Naive thymus-derived CD4-positive, alpha-beta T cell (primary cell): ENCODE measurements around the gene RAB11A. TPM values are rescaled to one million over a fixed set of nuclear protein-coding genes. Genes with fewer than 3 reads are reported as not detected.

ENCODE experiments used
- ATAC-seq: fragments of 150-1000 bp; cut with Tn5 transposase; 2 replicates; pipeline ENCODE4 v1.10.0; 2021; ENCODE audit warnings: mild to moderate bottlenecking, moderate library complexity
- CTCF ChIA-PET: fragments of 350-600 bp; sonication (Branson Sonifier 250); formaldehyde crosslinking; loops from one replicate; lab custom pipeline; 2021; ENCODE audit warnings: antibody characterized with exemption; lab: Charles Lee
- POLR2A ChIA-PET: fragments of 350-600 bp; sonication (Branson Sonifier 250); formaldehyde crosslinking; loops from one replicate; lab custom pipeline; 2021; ENCODE audit warnings: antibody characterized with exemption, inconsistent platforms; lab: Charles Lee
- DNase-seq, 9 donors: peaks; one replicate each; pipeline versions ENCODE4 v3.0.0 to v3.0.0-alpha.2; 2020 to 2022; ENCODE audit warnings: mixed read lengths in 1 of 9
- H3K27ac ChIP-seq: one replicate; pipeline ENCODE4 v1.7.0; 2013; ENCODE audit warnings: mild to moderate bottlenecking, low read depth, low read length, moderate library complexity
- H3K27me3 ChIP-seq, 2 donors: one replicate each; pipeline ENCODE4 v1.7.0; 2013; ENCODE audit warnings: low read length in 2 of 2, mild to moderate bottlenecking in 2 of 2, moderate library complexity in 2 of 2; ENCODE audit not compliant: control insufficient read depth in 2 of 2, insufficient read depth in 2 of 2
- H3K36me3 ChIP-seq, 3 experiments: 1 replicate in 2 of 3; 2 replicates in 1 of 3; pipeline ENCODE4 v1.7.0; 2013; ENCODE audit warnings: low read length in 3 of 3, mild to moderate bottlenecking in 3 of 3, moderate library complexity in 1 of 3; ENCODE audit not compliant: insufficient read depth in 3 of 3, control insufficient read depth in 2 of 3
- H3K4me1 ChIP-seq, 2 donors: one replicate each; pipeline ENCODE4 v1.7.0; 2013; ENCODE audit warnings: low read length in 2 of 2, mild to moderate bottlenecking in 2 of 2, moderate library complexity in 1 of 2; ENCODE audit not compliant: control insufficient read depth in 2 of 2, insufficient read depth in 2 of 2
- H3K4me3 ChIP-seq: 2 replicates; pipeline ENCODE4 v1.7.0; 2013; ENCODE audit warnings: mild to moderate bottlenecking, low read length
- H3K9me3 ChIP-seq, 3 experiments: 1 replicate in 2 of 3; 2 replicates in 1 of 3; pipeline ENCODE4 v1.7.0; 2013; ENCODE audit warnings: low read length in 3 of 3; ENCODE audit not compliant: control insufficient read depth in 2 of 3
- H3K27ac Mint-ChIP-seq, 9 donors: one replicate each; pipeline ENCODE4 v1.8.0; 2020 to 2022; ENCODE audit warnings: mixed read lengths in 9 of 9, mild to moderate bottlenecking in 8 of 9, moderate library complexity in 5 of 9, inconsistent platforms in 2 of 9
- H3K27me3 Mint-ChIP-seq, 5 donors: one replicate each; pipeline ENCODE4 v1.8.0; 2021 to 2022; ENCODE audit warnings: mixed read lengths in 5 of 5, mild to moderate bottlenecking in 1 of 5
- H3K36me3 Mint-ChIP-seq, 5 donors: one replicate each; pipeline ENCODE4 v1.8.0; 2020 to 2022; ENCODE audit warnings: mixed read lengths in 5 of 5, mild to moderate bottlenecking in 3 of 5, inconsistent platforms in 1 of 5
- H3K4me1 Mint-ChIP-seq, 7 donors: one replicate each; pipeline ENCODE4 v1.8.0; 2020 to 2022; ENCODE audit warnings: mixed read lengths in 7 of 7, mild to moderate bottlenecking in 3 of 7, inconsistent platforms in 1 of 7
- H3K4me3 Mint-ChIP-seq, 10 donors: one replicate each; pipeline ENCODE4 v1.8.0; 2020 to 2022; ENCODE audit warnings: mild to moderate bottlenecking in 10 of 10, mixed read lengths in 10 of 10, moderate library complexity in 6 of 10, inconsistent platforms in 2 of 10
- H3K9me3 Mint-ChIP-seq, 11 donors: one replicate each; pipeline ENCODE4 v1.8.0; 2020 to 2022; ENCODE audit warnings: mixed read lengths in 11 of 11, mild to moderate bottlenecking in 4 of 11, inconsistent platforms in 1 of 11, moderate library complexity in 1 of 11
- intact Hi-C, 2 donors: fragments of 100-400 bp; cut with micrococcal nuclease; formaldehyde crosslinking; loops; one replicate each; pipeline ENCODE4 v1.15.1; 2023
- polyA plus RNA-seq, 2 donors: library from polyadenylated mRNA; unstranded; fragments of 300-500 nt; fragmentation: Illumina TruSeq; gene quantifications; one replicate each; pipeline ENCODE4 v1.2.3, GENCODE V29; 2021
- total RNA-seq, 6 experiments: library from RNA in 5 of 6; stranded (reverse) in 5 of 6; gene quantifications; 1 replicate in 5 of 6; 2 replicates in 1 of 6; pipeline ENCODE4 v1.2.3 and lab custom pipeline; 2021 to 2026

RAB11A gene
- total and polyA plus RNA-seq, 7 experiments from 2014 or later, result 80.9 to 224 (median 112) TPM

DNA sequence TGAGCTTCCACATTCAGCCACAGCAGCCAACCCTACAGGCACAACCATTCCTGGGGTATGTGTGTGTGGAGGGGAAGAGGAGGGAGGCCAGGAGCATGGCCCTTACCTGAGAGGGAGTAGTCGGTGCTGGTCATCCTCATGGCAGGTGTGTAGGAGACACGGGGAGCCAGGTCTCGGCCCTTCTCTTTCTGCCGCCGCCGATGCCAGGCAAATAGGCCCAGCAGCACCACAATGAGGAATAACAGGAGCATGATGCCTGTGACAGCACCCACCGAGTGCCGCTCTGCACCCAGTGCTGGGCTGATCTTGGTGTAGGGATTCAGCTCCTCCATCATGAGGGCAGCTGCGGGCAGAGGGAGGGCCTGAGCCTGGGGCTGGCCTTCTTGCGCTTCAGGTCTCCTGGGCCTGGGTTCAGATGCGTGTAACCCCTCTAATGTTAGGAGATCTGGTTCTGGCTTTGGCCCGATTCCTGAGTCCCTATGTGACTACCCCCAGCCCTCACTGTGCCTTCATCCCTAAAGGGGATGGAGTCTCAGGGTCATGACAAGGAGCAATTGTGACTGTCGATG is 44.4 kb downstream of the RAB11A start:
- intact Hi-C loops, result no loop called here
- H3K36me3 ChIP-seq, result peaks cover 0 to 19% (median 0%) of the 10 kb centered on the region in 3 experiments
- Mint-ChIP-seq H3K27ac (no peak overlapping the region), H3K9me3 (no peaks in the 10 kb centered on the region), H3K4me3 (no peak overlapping the region), H3K4me1 (peaks cover 0 to 36% (median 6%) of the 10 kb centered on the region in 7 donors), H3K27me3 (no peaks in the 10 kb centered on the region), H3K36me3 (peaks cover 0 to 20% (median 4%) of the 10 kb centered on the region in 5 donors)
- no peaks in the 10 kb centered on the region for H3K27me3 ChIP-seq
- no peak overlapping the region for H3K27ac ChIP-seq
- ChIA-PET CTCF (interaction anchor here (0.6 kb wide), 1 partner anchor 165 kb away, joined by 3 read pairs; no protein-coding TSS in a partner anchor), POLR2A (no interaction called here)
- DNase-seq (no peak), ATAC-seq (no peak)
- no peaks in the 10 kb centered on the region for H3K4me1 ChIP-seq
- H3K9me3 ChIP-seq, result no peaks in the 10 kb centered on the region
- H3K4me3 ChIP-seq, result no peak overlapping the region

DNA sequence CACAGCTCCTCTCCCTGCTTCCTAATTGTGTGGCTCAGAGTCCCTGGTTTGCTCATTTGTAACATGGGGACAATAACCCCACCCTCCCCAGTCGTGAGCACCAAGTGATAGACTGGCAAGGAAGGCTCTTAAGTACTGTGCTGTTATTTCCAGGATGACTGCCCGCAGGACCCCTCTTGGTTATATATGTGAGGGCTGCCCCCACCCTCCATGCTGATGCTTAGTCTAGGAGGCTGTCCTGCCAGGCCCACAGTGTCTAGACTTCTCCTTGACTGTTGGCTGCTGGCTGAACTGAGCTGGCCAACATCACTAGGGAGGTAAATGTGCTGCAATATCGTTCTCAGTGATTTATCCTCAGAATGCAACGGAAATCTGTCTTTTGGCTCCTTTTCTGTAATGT is 45.1 kb downstream of the RAB11A start:
- H3K9me3 ChIP-seq, result no peaks in the 10 kb centered on the region
- H3K4me1 ChIP-seq, result no peaks in the 10 kb centered on the region
- peaks cover 0 to 19% (median 0%) of the 10 kb centered on the region in 3 experiments for H3K36me3 ChIP-seq
- CTCF ChIA-PET, result interaction anchor here (0.6 to 1.4 kb wide), 2 partner anchors 11 to 166 kb away, joined by 3 read pairs; no protein-coding TSS in a partner anchor
- no peak overlapping the region for H3K27ac ChIP-seq
- intact Hi-C loops, result no loop called here
- ATAC-seq (no peak), DNase-seq (no peak)
- H3K27me3 Mint-ChIP-seq, result no peaks in the 10 kb centered on the region
- H3K4me1 Mint-ChIP-seq, result peaks cover 0 to 40% (median 6%) of the 10 kb centered on the region in 7 donors
- POLR2A ChIA-PET, result no interaction called here
- H3K27me3 ChIP-seq, result no peaks in the 10 kb centered on the region
- no peak overlapping the region for H3K27ac Mint-ChIP-seq
- no peaks in the 10 kb centered on the region for H3K9me3 Mint-ChIP-seq
- no peak overlapping the region for H3K4me3 ChIP-seq
- no peak overlapping the region for H3K4me3 Mint-ChIP-seq
- H3K36me3 Mint-ChIP-seq, result peaks cover 0 to 23% (median 4%) of the 10 kb centered on the region in 5 donors

DNA sequence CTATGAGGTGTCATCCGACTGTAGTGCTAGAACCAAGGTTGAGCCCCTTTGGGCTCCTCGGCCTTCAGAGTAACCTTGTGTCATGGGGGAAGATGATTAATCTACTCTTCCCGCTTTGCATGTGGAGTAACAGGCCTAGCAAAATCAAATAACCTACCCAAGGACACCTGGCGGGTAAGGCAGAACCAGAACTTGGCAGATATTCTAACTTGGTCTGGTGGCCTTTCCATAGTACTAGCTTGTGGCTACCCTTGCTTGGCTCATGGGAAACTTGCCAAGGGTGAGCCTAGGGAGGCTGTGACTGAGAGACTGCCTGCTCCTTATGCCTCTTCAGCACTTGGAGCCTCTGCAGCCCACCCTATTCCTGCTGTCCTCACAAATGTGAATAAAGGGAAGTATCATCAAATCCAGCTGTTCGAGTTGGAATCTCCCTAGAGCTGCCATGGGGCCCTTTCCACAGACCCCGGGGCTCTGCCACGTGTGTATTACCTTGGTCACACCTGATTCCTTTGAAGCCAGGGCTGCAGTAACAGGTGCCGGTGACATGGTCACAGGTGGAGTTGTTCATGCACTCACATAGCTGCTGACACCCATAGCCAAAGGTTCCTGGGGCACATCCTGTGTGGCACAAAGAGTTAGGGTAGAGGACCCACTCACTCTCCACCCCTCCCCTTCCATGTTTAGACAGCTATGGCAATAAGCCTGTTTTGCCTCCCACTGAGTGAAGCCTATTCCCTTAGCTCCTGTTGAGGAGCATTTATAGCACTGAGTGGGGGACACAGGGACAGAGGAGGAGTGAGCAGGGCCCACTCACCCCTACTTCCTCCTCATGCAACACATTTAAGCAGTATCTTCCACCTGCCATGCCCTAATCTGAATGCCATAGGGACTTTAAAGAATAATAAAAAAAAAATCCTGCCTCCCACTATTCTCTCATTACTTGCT is 46.0 kb downstream of the RAB11A start:
- no peak for ATAC-seq
- no peaks in the 10 kb centered on the region for H3K9me3 Mint-ChIP-seq
- POLR2A ChIA-PET, result no interaction called here

DNA sequence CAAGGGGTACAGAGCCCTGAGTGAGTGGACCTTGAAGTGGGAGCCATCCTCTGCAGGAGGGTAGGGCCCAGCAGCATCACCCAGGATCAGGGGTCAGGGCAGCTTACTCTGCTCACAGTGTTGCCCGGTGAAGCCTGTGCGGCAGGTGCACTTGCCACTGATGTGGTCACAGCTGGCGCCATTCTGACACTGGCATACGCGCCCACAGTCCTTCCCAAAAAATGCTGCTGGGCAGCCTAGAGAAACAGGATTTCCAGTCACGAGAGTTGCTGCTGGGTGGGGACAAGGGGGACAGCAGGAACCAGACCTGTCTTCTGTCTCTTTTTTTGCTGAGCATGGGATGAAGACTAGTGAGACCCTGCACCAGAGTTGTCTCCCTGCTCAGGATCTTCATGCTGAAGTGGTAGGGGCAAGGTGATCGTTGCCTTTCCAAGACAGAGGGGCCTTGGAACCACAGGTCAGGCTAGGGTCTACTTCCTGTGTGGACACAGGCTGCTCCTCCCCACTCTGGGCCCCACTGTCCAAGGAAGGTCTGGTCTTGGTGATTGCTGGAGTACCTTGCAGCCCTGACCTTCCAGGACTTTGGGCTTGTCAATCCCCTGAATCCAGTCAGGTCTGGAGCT is 46.9 kb downstream of the RAB11A start:
- Mint-ChIP-seq H3K4me1 (peaks cover 0 to 44% (median 6%) of the 10 kb centered on the region in 7 donors), H3K27me3 (no peaks in the 10 kb centered on the region), H3K9me3 (no peaks in the 10 kb centered on the region), H3K4me3 (peak overlapping the region in 2 of 10 donors; percentile 46 to 56), H3K27ac (peak overlapping the region in 2 of 9 donors; percentile 12 to 86), H3K36me3 (peaks cover 0 to 20% (median under 1%) of the 10 kb centered on the region in 5 donors)
- ChIA-PET POLR2A (no interaction called here), CTCF (interaction anchor here (1.4 kb wide), 1 partner anchor 9 kb away, joined by 3 read pairs; no protein-coding TSS in a partner anchor)
- Histone ChIP-seq H3K4me1 (no peaks in the 10 kb centered on the region), H3K9me3 (no peaks in the 10 kb centered on the region), H3K4me3 (no peak overlapping the region), H3K36me3 (peaks cover 0 to 4% (median 0%) of the 10 kb centered on the region in 3 experiments), H3K27me3 (no peaks in the 10 kb centered on the region), H3K27ac (no peak overlapping the region)
- intact Hi-C loops, result loop anchor here in 1 of 2 donors (2.0 kb wide), 1 partner anchor 47 kb away; the partner anchor contains the start of gene RAB11A
- DNase-seq (no peak), ATAC-seq (no peak)

More for the DNA sequence above, 46.0 kb downstream of the RAB11A start:
- Histone ChIP-seq H3K4me1 (no peaks in the 10 kb centered on the region), H3K4me3 (no peak overlapping the region), H3K27ac (no peak overlapping the region), H3K36me3 (peaks cover 0 to 13% (median 0%) of the 10 kb centered on the region in 3 experiments), H3K27me3 (no peaks in the 10 kb centered on the region), H3K9me3 (no peaks in the 10 kb centered on the region)
- CTCF ChIA-PET, result interaction anchor here (1.4 kb wide), 1 partner anchor 10 kb away, joined by 3 read pairs; no protein-coding TSS in a partner anchor
- Mint-ChIP-seq H3K4me1 (peaks cover 0 to 41% (median 6%) of the 10 kb centered on the region in 7 donors), H3K36me3 (peaks cover 0 to 20% (median 4%) of the 10 kb centered on the region in 5 donors), H3K4me3 (no peak overlapping the region), H3K27ac (peak overlapping the region in 3 of 9 donors; percentile 33 to 58 (median 36)), H3K27me3 (no peaks in the 10 kb centered on the region)
- intact Hi-C loops, result no loop called here
- DNase-seq, result no peak

DNA sequence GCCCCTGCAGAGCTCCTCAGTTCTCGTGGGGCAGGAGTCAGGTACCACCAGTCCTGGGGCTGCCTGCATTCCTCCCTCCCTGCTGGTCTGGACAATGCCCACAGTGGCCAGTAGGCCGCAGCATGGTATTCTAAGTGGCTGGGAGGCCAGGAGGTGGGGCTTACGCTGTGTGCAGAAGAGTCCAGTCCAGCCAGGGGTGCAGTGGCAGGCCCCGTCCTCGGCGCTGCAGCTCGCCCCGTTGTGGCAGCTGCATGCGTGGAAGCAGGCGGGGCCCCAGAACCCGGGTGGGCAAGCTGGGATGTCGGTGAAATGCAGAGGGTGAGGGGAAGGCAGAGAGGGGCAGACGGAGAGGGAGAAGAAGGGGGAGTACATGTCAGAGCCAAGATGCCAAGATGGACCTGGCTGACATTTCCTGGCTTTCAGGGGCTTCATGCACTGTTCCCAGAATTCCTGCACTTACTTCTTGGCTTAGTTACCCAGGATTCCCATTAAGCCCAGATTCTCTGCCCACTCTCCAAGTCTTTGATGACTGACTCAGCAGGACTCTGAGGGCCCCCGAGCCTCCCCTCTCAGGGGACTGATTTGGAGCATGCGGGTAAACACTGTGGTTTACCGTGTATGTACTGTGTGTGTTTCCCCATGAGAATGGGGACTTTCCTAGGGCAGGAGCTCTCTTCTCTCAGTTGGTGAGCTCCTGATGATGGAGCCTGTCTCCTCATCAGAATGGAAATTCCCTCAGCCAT is 47.5 kb downstream of the RAB11A start:
- peaks cover 0 to 1% (median 0%) of the 10 kb centered on the region in 3 experiments for H3K36me3 ChIP-seq
- H3K27me3 ChIP-seq, result no peaks in the 10 kb centered on the region
- peak overlapping the region in 1 of 10 donors; percentile 46 for H3K4me3 Mint-ChIP-seq
- H3K27ac ChIP-seq, result no peak overlapping the region
- no peaks in the 10 kb centered on the region for H3K4me1 ChIP-seq
- ChIA-PET CTCF (interaction anchor here (0.6 kb wide), 1 partner anchor 286 kb away, joined by 4 read pairs; no protein-coding TSS in a partner anchor), POLR2A (no interaction called here)
- DNase-seq (peak in 2 of 9 donors; percentile 16 to 63), ATAC-seq (peak; percentile 80)
- H3K9me3 Mint-ChIP-seq, result no peaks in the 10 kb centered on the region
- peaks cover 0 to 44% (median 6%) of the 10 kb centered on the region in 7 donors for H3K4me1 Mint-ChIP-seq
- no peaks in the 10 kb centered on the region for H3K27me3 Mint-ChIP-seq
- no peaks in the 10 kb centered on the region for H3K9me3 ChIP-seq
- peaks cover 0 to 23% (median 0%) of the 10 kb centered on the region in 5 donors for H3K36me3 Mint-ChIP-seq
- H3K4me3 ChIP-seq, result no peak overlapping the region
- H3K27ac Mint-ChIP-seq, result peak overlapping the region in 4 of 9 donors; percentile 0 to 86 (median 20)
- intact Hi-C loops, result loop anchor here in 1 of 2 donors (1.0 to 2.0 kb wide), 2 partner anchors 30 to 48 kb away; partner anchors contain the start of gene RAB11A
